ENCODE data around the gene UTP4.

The UTP4 gene

DNA sequence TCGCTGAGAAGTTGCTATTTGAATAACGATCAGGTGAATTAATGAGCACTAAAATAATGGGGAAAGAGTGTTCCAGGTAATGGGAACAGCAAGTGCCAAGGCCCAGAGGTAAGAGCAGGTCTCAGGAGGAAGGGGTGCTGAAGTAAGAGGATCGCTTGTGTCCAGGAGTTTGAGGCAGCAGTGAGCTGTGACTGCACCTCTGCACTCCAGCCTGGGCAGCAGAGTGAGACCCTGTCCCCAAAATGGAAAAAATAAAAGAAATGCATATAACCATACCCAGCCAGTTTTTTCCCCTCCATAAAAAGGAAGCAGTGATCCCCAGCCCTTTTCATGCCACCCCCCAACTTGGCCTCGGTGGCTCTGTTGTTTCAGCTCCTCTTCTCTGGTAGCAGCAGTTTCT is 43.8 kb upstream of the UTP4 start:
- Histone ChIP-seq H3K79me2 (ENCODE audit: control insufficient read depth, insufficient read depth, low read length) (no peaks in the 10 kb centered on the region), H2BK5ac (ENCODE audit: low read length) (no peak overlapping the region), H3K4me1 (ENCODE audit: control insufficient read depth, low read depth, low read length) (peaks cover 6% of the 10 kb centered on the region), H3K18ac (ENCODE audit: low read length) (no peak overlapping the region), H4K8ac (ENCODE audit: low read depth, low read length) (no peak overlapping the region), H3K56ac (ENCODE audit: low read length) (peak overlapping the region; percentile 49), H3K27me3 (ENCODE audit: insufficient read depth, low read length, poor library complexity) (no peaks in the 10 kb centered on the region), H3K4ac (ENCODE audit: low read depth, low read length) (no peak overlapping the region), H3K9ac (ENCODE audit: low read length) (no peak overlapping the region), H2AK5ac (ENCODE audit: low read length) (no peak overlapping the region), H3K4me2 (ENCODE audit: low read length) (no peak overlapping the region), H4K5ac (ENCODE audit: low read length) (no peak overlapping the region), H3K4me3 (ENCODE audit: low read length) (no peak overlapping the region), H3K36me3 (ENCODE audit: control insufficient read depth, insufficient read depth, low read length) (no peaks in the 10 kb centered on the region), H3K79me1 (ENCODE audit: low read length) (no peaks in the 10 kb centered on the region), H2BK15ac (replicated peaks; ENCODE audit: low read depth) (no peak overlapping the region), H2BK120ac (ENCODE audit: low read depth, low read length) (no peak overlapping the region), H3K27ac (ENCODE audit: low read depth, low read length) (no peak overlapping the region), H3K23ac (ENCODE audit: low read length) (no peak overlapping the region)
- no CpG with 5 or more reads among the region's 4 CpGs for WGBS (ENCODE audit: extremely low coverage, insufficient coverage, low lambda C conversion rate)
- DNase-seq = no peak

DNA sequence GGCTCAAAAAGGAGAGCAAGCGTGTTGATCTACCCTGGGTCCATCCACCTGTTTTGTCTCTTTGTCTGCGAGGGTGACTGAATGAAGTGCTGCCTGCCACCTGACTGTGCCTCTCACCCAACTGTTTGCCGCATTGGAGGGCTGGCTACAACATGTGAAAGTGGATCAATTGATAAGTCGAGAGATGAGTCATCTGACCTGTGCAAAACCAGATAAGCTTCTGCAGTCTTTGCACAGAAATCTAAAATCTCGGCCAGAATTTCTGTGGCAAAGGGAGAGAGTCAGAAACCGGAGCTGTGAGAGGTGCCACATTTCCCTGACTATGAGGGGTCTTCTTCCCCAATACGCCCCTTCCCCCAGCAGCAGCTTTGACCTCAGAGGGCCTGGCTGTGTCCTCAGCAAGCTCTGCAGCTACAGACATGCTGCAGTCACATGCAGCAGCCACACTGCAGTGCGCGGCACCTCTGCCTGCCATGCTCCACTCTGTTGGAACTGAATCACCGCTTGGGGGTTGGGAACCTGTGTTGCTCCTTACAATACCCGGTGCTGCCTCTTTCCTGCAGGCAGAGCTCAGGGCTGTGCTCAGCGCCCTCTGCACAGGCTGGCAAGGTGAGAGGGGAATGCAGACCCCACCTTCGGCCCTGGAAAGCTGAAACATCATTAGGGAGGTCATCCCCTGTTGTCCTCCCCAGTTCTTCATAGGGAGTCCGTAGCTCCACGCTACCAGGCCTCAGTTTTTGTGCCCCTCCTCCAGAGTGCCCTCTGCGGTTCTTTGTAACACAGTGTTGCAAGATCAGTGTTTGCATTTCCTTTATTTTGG is 43.1 kb upstream of the UTP4 start:
- Histone ChIP-seq H2BK120ac (ENCODE audit: low read depth, low read length) (no peak overlapping the region), H3K4ac (ENCODE audit: low read depth, low read length) (no peak overlapping the region), H4K8ac (ENCODE audit: low read depth, low read length) (no peak overlapping the region), H3K18ac (ENCODE audit: low read length) (no peak overlapping the region), H3K56ac (ENCODE audit: low read length) (peak overlapping the region; percentile 64), H3K9ac (ENCODE audit: low read length) (peak overlapping the region; percentile 38), H3K79me2 (ENCODE audit: control insufficient read depth, insufficient read depth, low read length) (no peaks in the 10 kb centered on the region), H3K4me3 (ENCODE audit: low read length) (no peak overlapping the region), H3K36me3 (ENCODE audit: control insufficient read depth, insufficient read depth, low read length) (no peaks in the 10 kb centered on the region), H2BK5ac (ENCODE audit: low read length) (no peak overlapping the region), H3K23ac (ENCODE audit: low read length) (peak overlapping the region; percentile 1), H3K4me1 (ENCODE audit: control insufficient read depth, low read depth, low read length) (peaks cover 6% of the 10 kb centered on the region), H3K4me2 (ENCODE audit: low read length) (no peak overlapping the region), H4K5ac (ENCODE audit: low read length) (no peak overlapping the region), H3K79me1 (ENCODE audit: low read length) (no peaks in the 10 kb centered on the region), H2BK15ac (replicated peaks; ENCODE audit: low read depth) (no peak overlapping the region), H3K27ac (ENCODE audit: low read depth, low read length) (no peak overlapping the region), H2AK5ac (ENCODE audit: low read length) (no peak overlapping the region), H3K27me3 (ENCODE audit: insufficient read depth, low read length, poor library complexity) (no peaks in the 10 kb centered on the region)
- DNase-seq = peak; percentile 66
- WGBS (ENCODE audit: extremely low coverage, insufficient coverage, low lambda C conversion rate) = no CpG with 5 or more reads among the region's 16 CpGs

DNA sequence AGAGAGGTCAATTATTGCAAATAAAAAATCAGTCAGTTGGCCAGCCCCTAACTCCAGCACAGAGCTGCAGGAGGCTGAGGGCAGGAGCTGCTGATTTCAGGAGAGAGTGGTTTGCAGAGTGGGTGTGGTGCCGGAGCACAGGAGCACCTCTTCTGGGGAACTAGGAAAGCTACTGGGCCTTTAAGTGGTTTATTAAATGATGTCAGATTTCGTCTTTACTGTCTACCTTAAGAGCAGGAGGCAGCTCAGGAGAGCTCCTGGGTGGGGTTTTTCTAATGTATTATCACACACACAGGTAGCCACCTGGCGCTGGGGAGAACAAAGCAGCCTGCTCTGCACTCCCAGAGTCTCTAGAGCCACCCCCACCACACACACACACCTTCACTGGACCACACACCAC is 38.5 kb upstream of the UTP4 start:
- H3K36me3 ChIP-seq (ENCODE audit: control insufficient read depth, insufficient read depth, low read length) = no peaks in the 10 kb centered on the region
- H2BK120ac ChIP-seq (ENCODE audit: low read depth, low read length) = no peak overlapping the region
- no peak overlapping the region for H2AK5ac ChIP-seq (ENCODE audit: low read length)
- no peak overlapping the region for H3K4me2 ChIP-seq (ENCODE audit: low read length)
- H3K27ac ChIP-seq (ENCODE audit: low read depth, low read length) = no peak overlapping the region
- no peak overlapping the region for H3K4me3 ChIP-seq (ENCODE audit: low read length)
- no peak overlapping the region for H2BK15ac ChIP-seq (replicated peaks; ENCODE audit: low read depth)
- H4K5ac ChIP-seq (ENCODE audit: low read length) = no peak overlapping the region
- H3K79me1 ChIP-seq (ENCODE audit: low read length) = no peaks in the 10 kb centered on the region
- no peak overlapping the region for H3K4ac ChIP-seq (ENCODE audit: low read depth, low read length)
- no peak overlapping the region for H3K23ac ChIP-seq (ENCODE audit: low read length)
- H4K8ac ChIP-seq (ENCODE audit: low read depth, low read length) = no peak overlapping the region
- no peak overlapping the region for H3K18ac ChIP-seq (ENCODE audit: low read length)
- peaks cover 6% of the 10 kb centered on the region for H3K4me1 ChIP-seq (ENCODE audit: control insufficient read depth, low read depth, low read length)
- no peak for DNase-seq
- no peak overlapping the region for H3K9ac ChIP-seq (ENCODE audit: low read length)
- no peak overlapping the region for H3K56ac ChIP-seq (ENCODE audit: low read length)
- no CpG with 5 or more reads among the region's 3 CpGs for WGBS (ENCODE audit: extremely low coverage, insufficient coverage, low lambda C conversion rate)
- no peaks in the 10 kb centered on the region for H3K27me3 ChIP-seq (ENCODE audit: insufficient read depth, low read length, poor library complexity)
- no peak overlapping the region for H2BK5ac ChIP-seq (ENCODE audit: low read length)
- H3K79me2 ChIP-seq (ENCODE audit: control insufficient read depth, insufficient read depth, low read length) = no peaks in the 10 kb centered on the region

DNA sequence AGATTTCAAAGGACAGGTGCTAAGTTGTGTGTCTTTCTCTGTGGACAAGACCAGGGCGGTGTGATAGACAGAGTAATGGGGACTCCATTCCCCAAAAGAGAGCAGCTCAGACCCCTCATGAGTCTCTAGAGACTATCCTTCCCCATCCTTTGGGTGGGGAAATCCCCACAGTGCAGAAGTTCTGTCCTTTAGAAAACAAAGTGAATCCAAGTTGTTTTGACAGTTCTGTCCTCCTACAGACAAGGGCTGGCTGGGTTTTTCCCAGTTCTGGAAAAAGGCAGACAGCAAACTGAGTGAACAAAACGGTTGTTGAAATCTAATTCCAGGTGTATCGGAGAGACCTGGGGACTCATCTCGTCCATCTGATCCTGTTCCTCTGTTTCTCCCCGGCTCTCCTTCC is 37.9 kb upstream of the UTP4 start:
- Histone ChIP-seq H4K8ac (ENCODE audit: low read depth, low read length) (no peak overlapping the region), H2BK15ac (replicated peaks; ENCODE audit: low read depth) (no peak overlapping the region), H3K27ac (ENCODE audit: low read depth, low read length) (no peak overlapping the region), H3K4me3 (ENCODE audit: low read length) (no peak overlapping the region), H3K18ac (ENCODE audit: low read length) (no peak overlapping the region), H3K56ac (ENCODE audit: low read length) (no peak overlapping the region), H3K4me2 (ENCODE audit: low read length) (no peak overlapping the region), H2BK5ac (ENCODE audit: low read length) (no peak overlapping the region), H2AK5ac (ENCODE audit: low read length) (no peak overlapping the region), H2BK120ac (ENCODE audit: low read depth, low read length) (no peak overlapping the region), H3K79me1 (ENCODE audit: low read length) (no peaks in the 10 kb centered on the region), H3K9ac (ENCODE audit: low read length) (no peak overlapping the region), H3K23ac (ENCODE audit: low read length) (no peak overlapping the region), H3K36me3 (ENCODE audit: control insufficient read depth, insufficient read depth, low read length) (no peaks in the 10 kb centered on the region), H3K4me1 (ENCODE audit: control insufficient read depth, low read depth, low read length) (peaks cover 3% of the 10 kb centered on the region), H3K27me3 (ENCODE audit: insufficient read depth, low read length, poor library complexity) (no peaks in the 10 kb centered on the region), H4K5ac (ENCODE audit: low read length) (no peak overlapping the region), H3K79me2 (ENCODE audit: control insufficient read depth, insufficient read depth, low read length) (no peaks in the 10 kb centered on the region), H3K4ac (ENCODE audit: low read depth, low read length) (no peak overlapping the region)
- WGBS (ENCODE audit: extremely low coverage, insufficient coverage, low lambda C conversion rate) = no CpG with 5 or more reads among the region's 5 CpGs
- no peak for DNase-seq

DNA sequence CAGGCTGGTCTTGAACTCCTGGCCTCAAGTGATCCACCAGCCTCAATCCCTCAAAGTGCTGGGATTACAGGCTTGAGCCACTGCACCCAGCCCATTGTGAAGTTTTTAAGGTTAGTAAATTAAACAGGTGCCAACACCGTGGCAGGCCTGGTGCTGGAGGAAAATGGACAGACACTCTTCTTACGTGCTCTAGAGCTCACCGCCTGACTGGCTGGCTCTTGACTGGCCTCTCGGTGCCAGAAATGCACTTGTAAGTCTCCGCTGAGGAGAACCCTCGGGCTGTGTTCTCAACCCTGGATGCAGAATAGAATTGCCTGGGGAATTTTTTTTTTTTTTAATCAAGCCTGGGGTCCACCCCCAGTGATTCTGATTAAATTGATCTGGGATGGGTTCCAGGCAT is 37.3 kb upstream of the UTP4 start:
- H2BK120ac ChIP-seq (ENCODE audit: low read depth, low read length) = no peak overlapping the region
- no peak overlapping the region for H3K56ac ChIP-seq (ENCODE audit: low read length)
- no peak overlapping the region for H2AK5ac ChIP-seq (ENCODE audit: low read length)
- no peak overlapping the region for H3K18ac ChIP-seq (ENCODE audit: low read length)
- no peak overlapping the region for H3K27ac ChIP-seq (ENCODE audit: low read depth, low read length)
- no peak overlapping the region for H4K5ac ChIP-seq (ENCODE audit: low read length)
- no peaks in the 10 kb centered on the region for H3K79me1 ChIP-seq (ENCODE audit: low read length)
- no peaks in the 10 kb centered on the region for H3K27me3 ChIP-seq (ENCODE audit: insufficient read depth, low read length, poor library complexity)
- H3K4ac ChIP-seq (ENCODE audit: low read depth, low read length) = no peak overlapping the region
- no peaks in the 10 kb centered on the region for H3K4me1 ChIP-seq (ENCODE audit: control insufficient read depth, low read depth, low read length)
- no peak overlapping the region for H3K9ac ChIP-seq (ENCODE audit: low read length)
- H3K4me2 ChIP-seq (ENCODE audit: low read length) = no peak overlapping the region
- WGBS (ENCODE audit: extremely low coverage, insufficient coverage, low lambda C conversion rate) = no CpG with 5 or more reads among the region's 6 CpGs
- H3K79me2 ChIP-seq (ENCODE audit: control insufficient read depth, insufficient read depth, low read length) = no peaks in the 10 kb centered on the region
- H3K23ac ChIP-seq (ENCODE audit: low read length) = no peak overlapping the region
- H3K4me3 ChIP-seq (ENCODE audit: low read length) = no peak overlapping the region
- no peak overlapping the region for H2BK5ac ChIP-seq (ENCODE audit: low read length)
- H3K36me3 ChIP-seq (ENCODE audit: control insufficient read depth, insufficient read depth, low read length) = no peaks in the 10 kb centered on the region
- H2BK15ac ChIP-seq (replicated peaks; ENCODE audit: low read depth) = no peak overlapping the region
- no peak for DNase-seq
- H4K8ac ChIP-seq (ENCODE audit: low read depth, low read length) = no peak overlapping the region
